OCI-LY7 (cell line): ENCODE data around the gene PPP1R9A. TPM values are rescaled to one million over a fixed set of nuclear protein-coding genes. Genes with fewer than 3 reads are reported as not detected.

Experiments used
- BruUV-seq: library from RNA; stranded (reverse); fragments of 400-500 nt; replicated peaks from 2 replicates; lab custom pipeline; 2021; lab: Mats Ljungman, UMichigan
- CTCF ChIA-PET: fragments of 300-600 bp; sonication (Branson Sonifier 250); formaldehyde crosslinking; loops from one replicate; lab custom pipeline; 2022; ENCODE audit warnings: antibody characterized with exemption; ENCODE audit not compliant: unreplicated experiment; lab: Charles Lee
- POLR2A ChIA-PET: fragments of 300-600 bp; sonication (Branson Sonifier 250); formaldehyde crosslinking; loops from one replicate; lab custom pipeline; 2022; ENCODE audit warnings: antibody characterized with exemption; lab: Charles Lee
- DNase-seq: peaks from one replicate; pipeline ENCODE4 v3.0.0-alpha.2; 2015; ENCODE audit warnings: low spot score
- H2AFZ ChIP-seq: fragments of 200-600 bp; sonication (generic), shearing (Covaris generic); 2 replicates; pipeline ENCODE4 v1.6.1; 2014; ENCODE audit warnings: mild to moderate bottlenecking, antibody characterized with exemption, low read length, moderate library complexity
- H3K27ac ChIP-seq: fragments of 200-600 bp; sonication (generic); 2 replicates; pipeline ENCODE4 v1.5.1; 2014; ENCODE audit warnings: mixed run types, low read depth, mild to moderate bottlenecking, moderate library complexity, low read length, inconsistent platforms; ENCODE audit not compliant: poor library complexity, severe bottlenecking
- H3K36me3 ChIP-seq: fragments of 200-600 bp; sonication (generic); 2 replicates; pipeline ENCODE4 v1.6.1; 2014; ENCODE audit warnings: mild to moderate bottlenecking, antibody characterized with exemption, low read length, moderate library complexity, mixed read lengths; ENCODE audit not compliant: insufficient read depth
- H3K4me1 ChIP-seq: fragments of 200-600 bp; sonication (generic); 2 replicates; pipeline ENCODE4 v1.5.1; 2014; ENCODE audit warnings: mild to moderate bottlenecking, low read length; ENCODE audit not compliant: insufficient read depth, poor library complexity, severe bottlenecking
- H3K4me2 ChIP-seq: fragments of 200-600 bp; sonication (generic); 2 replicates; pipeline ENCODE4 v1.6.1; 2014; ENCODE audit warnings: mild to moderate bottlenecking, low read length
- H3K4me3 ChIP-seq: fragments of 200-600 bp; sonication (generic); 2 replicates; pipeline ENCODE4 v1.5.1; 2014; ENCODE audit warnings: mild to moderate bottlenecking, low read depth, low read length; ENCODE audit not compliant: poor library complexity, severe bottlenecking
- H3K79me2 ChIP-seq: fragments of 200-600 bp; sonication (generic); 2 replicates; pipeline ENCODE4 v1.6.1; 2016; ENCODE audit warnings: low read depth, mild to moderate bottlenecking, low read length, moderate library complexity, mixed read lengths; ENCODE audit not compliant: insufficient read depth
- H3K9me2 ChIP-seq: fragments of 200-600 bp; sonication (generic); 2 replicates; pipeline ENCODE4 v1.6.1; 2016; ENCODE audit warnings: mild to moderate bottlenecking, low read length, mixed read lengths; ENCODE audit not compliant: insufficient read depth
- H3K9me3 ChIP-seq: fragments of 200-600 bp; sonication (generic); 2 replicates; pipeline ENCODE4 v1.6.1; 2014; ENCODE audit warnings: mild to moderate bottlenecking, mixed run types, low read length, mixed read lengths
- H4K20me1 ChIP-seq: fragments of 200-600 bp; sonication (generic); 2 replicates; pipeline ENCODE4 v1.6.1; 2014; ENCODE audit warnings: mild to moderate bottlenecking, antibody characterized with exemption, low read length, moderate library complexity, mixed read lengths; ENCODE audit not compliant: insufficient read depth
- EZH2phosphoT487 ChIP-seq: fragments of 200-600 bp; sonication (generic); IDR thresholded peaks from 2 replicates; pipeline ENCODE4 v1.6.1; 2018; ENCODE audit warnings: low read depth, borderline replicate concordance, mild to moderate bottlenecking, mixed run types, antibody characterized with exemption, low read length, moderate library complexity, mixed read lengths
- intact Hi-C: fragments of 100-400 bp; cut with micrococcal nuclease; formaldehyde crosslinking; loops from one replicate; pipeline ENCODE4 v1.10.0; 2022; ENCODE audit not compliant: unreplicated experiment
- total RNA-seq, 2 experiments: library from RNA; depleted of rRNA in 1 of 2; stranded (reverse); fragments of >200 nt in 1 of 2; shearing (Covaris generic) in 1 of 2; gene quantifications; 2 replicates each; pipeline ENCODE4 v1.2.3, GENCODE V29; 2014 to 2022
- TF ChIP-seq, protein P1 (sequence below): fragments of 200-600 bp; sonication (generic); conservative IDR thresholded peaks from 2 replicates; pipeline ENCODE4 v1.5.1; 2014; ENCODE audit warnings: mild to moderate bottlenecking, antibody characterized with exemption, low read length, moderate library complexity, mixed read lengths

PPP1R9A gene
- total RNA-seq, 2 experiments from 2014 or later = not detected

DNA sequence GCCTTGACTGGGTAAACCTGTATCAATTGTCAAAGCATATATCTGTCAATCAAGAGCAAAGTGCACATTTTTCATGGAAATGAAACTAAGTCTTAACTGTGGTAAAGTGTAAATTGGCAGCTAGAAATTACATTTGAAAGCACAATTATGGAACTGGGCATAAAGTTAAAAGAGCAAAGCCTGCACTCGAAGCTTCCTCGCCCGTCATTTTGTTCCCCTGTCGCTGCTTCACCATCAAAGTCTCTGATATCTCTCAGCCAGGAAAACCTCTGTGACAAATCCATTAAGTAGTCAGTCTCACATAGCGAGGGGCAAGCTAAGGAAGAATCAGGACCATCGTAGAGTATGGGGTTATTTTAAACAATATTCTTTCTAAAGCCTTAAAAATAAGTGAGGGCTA lies 389.1 kb downstream of the PPP1R9A start:
- Histone ChIP-seq H3K79me2 (no peaks in the 10 kb centered on the region), H3K36me3 (no peaks in the 10 kb centered on the region), H3K9me3 (no peaks in the 10 kb centered on the region), H2AFZ (no peak overlapping the region), H3K4me2 (no peak overlapping the region), H4K20me1 (no peaks in the 10 kb centered on the region), H3K27ac (no peak overlapping the region), H3K4me3 (no peak overlapping the region), H3K9me2 (no peaks in the 10 kb centered on the region), H3K4me1 (no peaks in the 10 kb centered on the region)
- no peak for TF ChIP-seq EZH2phosphoT487
- TF ChIP-seq, protein P1, sequence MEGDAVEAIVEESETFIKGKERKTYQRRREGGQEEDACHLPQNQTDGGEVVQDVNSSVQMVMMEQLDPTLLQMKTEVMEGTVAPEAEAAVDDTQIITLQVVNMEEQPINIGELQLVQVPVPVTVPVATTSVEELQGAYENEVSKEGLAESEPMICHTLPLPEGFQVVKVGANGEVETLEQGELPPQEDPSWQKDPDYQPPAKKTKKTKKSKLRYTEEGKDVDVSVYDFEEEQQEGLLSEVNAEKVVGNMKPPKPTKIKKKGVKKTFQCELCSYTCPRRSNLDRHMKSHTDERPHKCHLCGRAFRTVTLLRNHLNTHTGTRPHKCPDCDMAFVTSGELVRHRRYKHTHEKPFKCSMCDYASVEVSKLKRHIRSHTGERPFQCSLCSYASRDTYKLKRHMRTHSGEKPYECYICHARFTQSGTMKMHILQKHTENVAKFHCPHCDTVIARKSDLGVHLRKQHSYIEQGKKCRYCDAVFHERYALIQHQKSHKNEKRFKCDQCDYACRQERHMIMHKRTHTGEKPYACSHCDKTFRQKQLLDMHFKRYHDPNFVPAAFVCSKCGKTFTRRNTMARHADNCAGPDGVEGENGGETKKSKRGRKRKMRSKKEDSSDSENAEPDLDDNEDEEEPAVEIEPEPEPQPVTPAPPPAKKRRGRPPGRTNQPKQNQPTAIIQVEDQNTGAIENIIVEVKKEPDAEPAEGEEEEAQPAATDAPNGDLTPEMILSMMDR = no peak
- intact Hi-C loops = no loop called here
- DNase-seq = no peak
- POLR2A ChIA-PET = no interaction called here
- CTCF ChIA-PET = no interaction called here
- BruUV-seq = no TSS peak

GRCh38 chr7:95297041-95297440 lies 389.6 kb downstream of the PPP1R9A start:
- H3K4me3 ChIP-seq = no peak overlapping the region
- no peaks in the 10 kb centered on the region for H4K20me1 ChIP-seq
- no peaks in the 10 kb centered on the region for H3K79me2 ChIP-seq
- H3K9me2 ChIP-seq = no peaks in the 10 kb centered on the region
- CTCF ChIA-PET = no interaction called here
- H3K9me3 ChIP-seq = no peaks in the 10 kb centered on the region
- H3K27ac ChIP-seq = no peak overlapping the region
- H3K4me2 ChIP-seq = no peak overlapping the region
- POLR2A ChIA-PET = no interaction called here
- no peak overlapping the region for H2AFZ ChIP-seq
- no peak for TF ChIP-seq EZH2phosphoT487
- TF ChIP-seq, protein P1 = no peak
- H3K36me3 ChIP-seq = no peaks in the 10 kb centered on the region
- no peaks in the 10 kb centered on the region for H3K4me1 ChIP-seq
- intact Hi-C loops = no loop called here
- no peak for DNase-seq
- BruUV-seq = no TSS peak

DNA sequence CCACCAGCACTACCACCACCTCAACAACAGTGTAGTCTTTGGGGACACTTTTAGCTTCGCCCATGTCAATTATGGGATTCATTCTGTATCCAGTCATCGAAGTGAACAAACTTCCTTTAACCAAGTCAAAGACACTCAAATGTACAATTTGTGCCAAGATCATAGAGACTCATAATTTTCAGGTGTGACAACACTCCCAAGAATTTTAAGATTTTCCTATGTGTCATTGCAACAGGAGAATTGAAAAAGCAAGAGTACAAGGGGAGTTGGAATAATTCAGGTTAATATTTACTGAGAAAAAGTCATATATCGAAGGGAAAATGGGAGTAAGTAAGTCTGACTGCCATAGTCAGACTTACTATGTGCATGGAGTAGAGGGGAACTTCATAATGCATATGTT lies 390.7 kb downstream of the PPP1R9A start:
- Histone ChIP-seq H4K20me1 (no peaks in the 10 kb centered on the region), H3K4me1 (no peaks in the 10 kb centered on the region), H3K27ac (no peak overlapping the region), H3K79me2 (no peaks in the 10 kb centered on the region), H3K36me3 (no peaks in the 10 kb centered on the region), H2AFZ (no peak overlapping the region), H3K9me3 (no peaks in the 10 kb centered on the region), H3K4me3 (no peak overlapping the region), H3K9me2 (no peaks in the 10 kb centered on the region), H3K4me2 (no peak overlapping the region)
- intact Hi-C loops = no loop called here
- CTCF ChIA-PET = no interaction called here
- BruUV-seq = no TSS peak
- no peak for DNase-seq
- no peak for TF ChIP-seq EZH2phosphoT487
- TF ChIP-seq, protein P1 = no peak
- POLR2A ChIA-PET = no interaction called here
